ENCODE measurements around the gene TUBGCP3.

TUBGCP3 gene

GRCh38 chr13:112438515-112438914, 149.4 kb downstream of the TUBGCP3 start:
- no peak for DNase-seq (ENCODE audit: low spot score)

DNA sequence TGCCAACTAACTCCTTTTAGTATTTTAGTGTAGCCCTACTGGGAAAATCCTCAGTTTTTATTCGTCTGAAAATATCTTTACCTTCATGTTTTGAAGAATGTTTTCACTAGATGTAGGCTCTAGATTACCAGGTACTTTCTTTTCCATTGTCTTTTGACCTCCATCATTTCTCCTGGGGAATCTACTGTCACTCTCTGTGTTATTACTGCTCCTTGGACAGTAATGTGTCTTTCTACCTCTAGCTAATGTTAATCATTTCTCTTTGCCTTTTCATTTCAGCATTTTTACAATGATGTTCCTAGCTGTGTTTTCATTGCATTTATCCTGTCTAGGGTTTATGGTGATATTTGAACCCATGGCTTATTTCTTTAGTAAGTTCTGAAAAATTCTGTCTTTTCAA, 149.9 kb downstream of the TUBGCP3 start:
- no peak for DNase-seq (ENCODE audit: low spot score)

DNA sequence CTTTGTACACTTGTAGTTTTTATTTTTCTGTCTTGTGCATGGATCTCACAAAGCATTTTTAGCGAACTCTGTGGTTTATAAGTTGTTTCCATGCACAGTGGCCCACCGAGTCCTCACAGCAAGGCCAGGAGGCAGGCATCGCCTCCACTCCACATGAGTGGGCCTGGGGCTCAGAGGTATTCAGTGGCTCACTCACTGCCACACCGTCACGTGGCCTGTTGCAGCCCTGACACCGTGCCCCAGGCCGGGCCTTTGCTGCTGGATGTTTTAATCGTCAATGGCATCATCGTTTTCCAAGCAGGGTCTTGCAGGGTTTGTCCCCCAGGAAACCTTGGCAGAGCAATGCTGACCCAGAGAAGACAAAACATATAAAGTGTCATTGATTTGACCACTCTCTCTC, 152.0 kb downstream of the TUBGCP3 start:
- no peak for DNase-seq (ENCODE audit: low spot score)

Data from CD4-positive, alpha-beta T cell treated with Interleukin-2 at 100 ng/mL for 4 hours (primary cell).